ENCODE data around the gene STAP2. TPM values are rescaled to one million over a fixed set of nuclear protein-coding genes. Genes with fewer than 3 reads are reported as not detected.

Gene STAP2
- total and polyA plus RNA-seq, 9 of the 15 experiments (the other 6 are each of a cell fraction or from before 2014, with no cell fraction given): 1.2 to 9.8 (median 4.5) TPM

GRCh38 chr19:4369888-4370260 lies 31.2 kb upstream of the STAP2 start (continued):
- TF ChIP-seq KAT2B (IDR thresholded peaks at IDR 0.05; ENCODE audit: low read depth, low read length) (no peak), RBFOX2 (IDR thresholded peaks at IDR 0.05; ENCODE audit: low read depth, low read length) (peak; percentile 30; the same call in 1 of the 2 replicates), CREBBP (IDR thresholded peaks at IDR 0.05; ENCODE audit: low read depth, low read length) (no peak), SMC3 (conservative IDR thresholded peaks at IDR 0.05; ENCODE audit: insufficient read depth, low read depth, low read length) (peak; percentile 19; the same call in 1 of the 2 replicates), ELF4 (CRISPR knock-in tag; IDR thresholded peaks at IDR 0.05) (no peak), REST (IDR thresholded peaks at IDR 0.05; ENCODE audit: borderline replicate concordance) (peak; percentile 36; the same call in 1 of the 2 replicates), REST (CRISPR knock-in tag; IDR thresholded peaks at IDR 0.05; ENCODE audit: low read depth) (no peak), FOXA3 (CRISPR knock-in tag; conservative IDR thresholded peaks at IDR 0.05 in 1 of 2, IDR thresholded peaks at IDR 0.05 in 1 of 2) (no peak), ZC3H4 (CRISPR knock-in tag; IDR thresholded peaks at IDR 0.05; ENCODE audit: borderline replicate concordance) (no peak), ZBTB33 (CRISPR knock-in tag; IDR thresholded peaks at IDR 0.05) (peak; percentile 97)
- TF ChIP-seq, protein P1, sequence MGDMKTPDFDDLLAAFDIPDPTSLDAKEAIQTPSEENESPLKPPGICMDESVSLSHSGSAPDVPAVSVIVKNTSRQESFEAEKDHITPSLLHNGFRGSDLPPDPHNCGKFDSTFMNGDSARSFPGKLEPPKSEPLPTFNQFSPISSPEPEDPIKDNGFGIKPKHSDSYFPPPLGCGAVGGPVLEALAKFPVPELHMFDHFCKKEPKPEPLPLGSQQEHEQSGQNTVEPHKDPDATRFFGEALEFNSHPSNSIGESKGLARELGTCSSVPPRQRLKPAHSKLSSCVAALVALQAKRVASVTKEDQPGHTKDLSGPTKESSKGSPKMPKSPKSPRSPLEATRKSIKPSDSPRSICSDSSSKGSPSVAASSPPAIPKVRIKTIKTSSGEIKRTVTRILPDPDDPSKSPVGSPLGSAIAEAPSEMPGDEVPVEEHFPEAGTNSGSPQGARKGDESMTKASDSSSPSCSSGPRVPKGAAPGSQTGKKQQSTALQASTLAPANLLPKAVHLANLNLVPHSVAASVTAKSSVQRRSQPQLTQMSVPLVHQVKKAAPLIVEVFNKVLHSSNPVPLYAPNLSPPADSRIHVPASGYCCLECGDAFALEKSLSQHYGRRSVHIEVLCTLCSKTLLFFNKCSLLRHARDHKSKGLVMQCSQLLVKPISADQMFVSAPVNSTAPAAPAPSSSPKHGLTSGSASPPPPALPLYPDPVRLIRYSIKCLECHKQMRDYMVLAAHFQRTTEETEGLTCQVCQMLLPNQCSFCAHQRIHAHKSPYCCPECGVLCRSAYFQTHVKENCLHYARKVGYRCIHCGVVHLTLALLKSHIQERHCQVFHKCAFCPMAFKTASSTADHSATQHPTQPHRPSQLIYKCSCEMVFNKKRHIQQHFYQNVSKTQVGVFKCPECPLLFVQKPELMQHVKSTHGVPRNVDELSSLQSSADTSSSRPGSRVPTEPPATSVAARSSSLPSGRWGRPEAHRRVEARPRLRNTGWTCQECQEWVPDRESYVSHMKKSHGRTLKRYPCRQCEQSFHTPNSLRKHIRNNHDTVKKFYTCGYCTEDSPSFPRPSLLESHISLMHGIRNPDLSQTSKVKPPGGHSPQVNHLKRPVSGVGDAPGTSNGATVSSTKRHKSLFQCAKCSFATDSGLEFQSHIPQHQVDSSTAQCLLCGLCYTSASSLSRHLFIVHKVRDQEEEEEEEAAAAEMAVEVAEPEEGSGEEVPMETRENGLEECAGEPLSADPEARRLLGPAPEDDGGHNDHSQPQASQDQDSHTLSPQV (IDR thresholded peaks at IDR 0.05): no peak
- TF ChIP-seq, protein P2, sequence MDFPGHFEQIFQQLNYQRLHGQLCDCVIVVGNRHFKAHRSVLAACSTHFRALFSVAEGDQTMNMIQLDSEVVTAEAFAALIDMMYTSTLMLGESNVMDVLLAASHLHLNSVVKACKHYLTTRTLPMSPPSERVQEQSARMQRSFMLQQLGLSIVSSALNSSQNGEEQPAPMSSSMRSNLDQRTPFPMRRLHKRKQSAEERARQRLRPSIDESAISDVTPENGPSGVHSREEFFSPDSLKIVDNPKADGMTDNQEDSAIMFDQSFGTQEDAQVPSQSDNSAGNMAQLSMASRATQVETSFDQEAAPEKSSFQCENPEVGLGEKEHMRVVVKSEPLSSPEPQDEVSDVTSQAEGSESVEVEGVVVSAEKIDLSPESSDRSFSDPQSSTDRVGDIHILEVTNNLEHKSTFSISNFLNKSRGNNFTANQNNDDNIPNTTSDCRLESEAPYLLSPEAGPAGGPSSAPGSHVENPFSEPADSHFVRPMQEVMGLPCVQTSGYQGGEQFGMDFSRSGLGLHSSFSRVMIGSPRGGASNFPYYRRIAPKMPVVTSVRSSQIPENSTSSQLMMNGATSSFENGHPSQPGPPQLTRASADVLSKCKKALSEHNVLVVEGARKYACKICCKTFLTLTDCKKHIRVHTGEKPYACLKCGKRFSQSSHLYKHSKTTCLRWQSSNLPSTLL (IDR thresholded peaks at IDR 0.05): no peak
